H1 (cell line): ENCODE data around the gene SYNPO. TPM values are rescaled to one million over a fixed set of nuclear protein-coding genes. Genes with fewer than 3 reads are reported as not detected.

Experiments used
- CTCF ChIA-PET: fragments of 300-600 bp; sonication (Branson Sonifier 250); formaldehyde crosslinking; loops from one replicate; lab custom pipeline; 2021; ENCODE audit not compliant: partially characterized antibody; lab: Charles Lee
- POLR2A ChIA-PET: fragments of 300-600 bp; sonication (Branson Sonifier 250); formaldehyde crosslinking; loops from one replicate; lab custom pipeline; 2021; ENCODE audit warnings: inconsistent platforms; ENCODE audit not compliant: partially characterized antibody; lab: Charles Lee
- DNase-seq, 2 experiments: peaks; one replicate each; pipeline versions ENCODE4 v3.0.0 to v3.0.0-alpha.2; 2010 to 2022; ENCODE audit warnings: low spot score in 2 of 2, low read depth in 1 of 2, mixed read lengths in 1 of 2
- FAIRE-seq: peaks from 2 replicates; lab custom pipeline; 2011; peaks lifted over from hg19 to GRCh38; lab: Jason Lieb, UNC
- H2AFZ ChIP-seq: 2 replicates; pipeline ENCODE4 v1.8.1; 2012; ENCODE audit warnings: low read length, inconsistent platforms
- H2AK5ac ChIP-seq: 2 replicates; pipeline ENCODE4 v1.6.1; 2013; ENCODE audit warnings: low read depth, low read length
- H2BK120ac ChIP-seq: replicated peaks from 2 replicates; pipeline ENCODE3; 2013; ENCODE audit warnings: low read depth, low read length, inconsistent platforms
- H2BK12ac ChIP-seq: 2 replicates; pipeline ENCODE4 v1.6.1; 2013; ENCODE audit warnings: low read depth, low read length
- H2BK15ac ChIP-seq: 2 replicates; pipeline ENCODE4 v1.6.1; 2013; ENCODE audit warnings: low read length
- H2BK20ac ChIP-seq: 2 replicates; pipeline ENCODE4 v1.6.1; 2013; ENCODE audit warnings: low read length
- H2BK5ac ChIP-seq: 2 replicates; pipeline ENCODE4 v1.6.1; 2013; ENCODE audit warnings: low read depth, low read length
- H3K14ac ChIP-seq: 2 replicates; pipeline ENCODE4 v1.6.1; 2013; ENCODE audit warnings: inconsistent platforms; ENCODE audit not compliant: insufficient read length
- H3K18ac ChIP-seq: 2 replicates; pipeline ENCODE4 v1.6.1; 2013; ENCODE audit warnings: low read length; ENCODE audit errors: extremely low read depth
- H3K23ac ChIP-seq: 2 replicates; pipeline ENCODE4 v1.6.1; 2013; ENCODE audit warnings: inconsistent platforms; ENCODE audit not compliant: insufficient read length
- H3K23me2 ChIP-seq: 2 replicates; pipeline ENCODE4 v1.6.1; 2013; ENCODE audit warnings: low read depth, low read length
- H3K27ac ChIP-seq: 2 replicates; pipeline ENCODE4 v1.6.1; 2011; ENCODE audit warnings: low read depth, low read length, inconsistent platforms
- H3K27me3 ChIP-seq, 4 experiments: replicated peaks in 1 of 4; 1 replicate in 1 of 4; 2 replicates in 3 of 4; pipeline versions ENCODE4 v1.6.1 to v1.8.1; 2011 to 2013; ENCODE audit warnings: low read length in 3 of 4, mild to moderate bottlenecking in 3 of 4, inconsistent platforms in 2 of 4, mixed read lengths in 2 of 4, moderate library complexity in 1 of 4; ENCODE audit not compliant: control insufficient read depth in 3 of 4, insufficient read depth in 3 of 4; ENCODE audit errors: extremely low read depth in 1 of 4
- H3K36me3 ChIP-seq, 4 experiments: 2 replicates each; pipeline versions ENCODE4 v1.6.1 to v1.8.1; 2011 to 2013; ENCODE audit warnings: mild to moderate bottlenecking in 4 of 4, low read length in 3 of 4, moderate library complexity in 2 of 4, control low read depth in 1 of 4, inconsistent platforms in 1 of 4; ENCODE audit not compliant: insufficient read depth in 4 of 4, control insufficient read depth in 2 of 4
- H3K4ac ChIP-seq: replicated peaks from 2 replicates; pipeline ENCODE3; 2013; ENCODE audit warnings: low read length, low read depth, mixed read lengths, inconsistent platforms; ENCODE audit not compliant: insufficient read length
- H3K4me1 ChIP-seq, 4 experiments: replicated peaks in 1 of 4; 1 replicate in 1 of 4; 2 replicates in 3 of 4; pipeline versions ENCODE4 v1.6.1 to v1.8.1; 2011 to 2013; ENCODE audit warnings: low read length in 3 of 4, inconsistent platforms in 2 of 4, mixed read lengths in 1 of 4; ENCODE audit not compliant: insufficient read depth in 4 of 4, control insufficient read depth in 3 of 4
- H3K4me2 ChIP-seq, 2 experiments: 2 replicates each; pipeline versions ENCODE4 v1.6.1 to v1.8.1; 2011 to 2013; ENCODE audit warnings: low read depth in 2 of 2, low read length in 2 of 2, control low read depth in 1 of 2, inconsistent platforms in 1 of 2, mild to moderate bottlenecking in 1 of 2; ENCODE audit not compliant: insufficient read depth in 1 of 2
- H3K4me3 ChIP-seq, 4 experiments: fragments of 200-600, 300-600 bp in 1 of 4; sonication (generic), shearing (Covaris generic), sonication (Bioruptor Twin) in 1 of 4; 2 replicates each; pipeline versions ENCODE4 v1.5.1 to v1.8.1; 2011 to 2016; ENCODE audit warnings: low read length in 4 of 4, low read depth in 3 of 4, control low read depth in 2 of 4, inconsistent platforms in 2 of 4, mild to moderate bottlenecking in 2 of 4, mixed read lengths in 1 of 4, moderate library complexity in 1 of 4; ENCODE audit not compliant: insufficient read depth in 2 of 4; ENCODE audit errors: extremely low read depth in 1 of 4
- H3K56ac ChIP-seq: replicated peaks from 2 replicates; pipeline ENCODE3; 2013; ENCODE audit warnings: low read depth, mild to moderate bottlenecking, mixed read lengths, low read length, inconsistent platforms; ENCODE audit not compliant: insufficient read length
- H3K79me1 ChIP-seq: 2 replicates; pipeline ENCODE4 v1.6.1; 2013; ENCODE audit warnings: low read depth, low read length, control low read depth
- H3K79me2 ChIP-seq, 2 experiments: 2 replicates each; pipeline versions ENCODE4 v1.6.1 to v1.8.1; 2012 to 2013; ENCODE audit warnings: low read length in 2 of 2, mild to moderate bottlenecking in 2 of 2, inconsistent platforms in 1 of 2; ENCODE audit not compliant: insufficient read depth in 2 of 2, control insufficient read depth in 1 of 2
- H3K9ac ChIP-seq, 4 experiments: replicated peaks in 1 of 4; 1 replicate in 1 of 4; 2 replicates in 3 of 4; pipeline versions ENCODE4 v1.6.1 to v1.8.1; 2011 to 2013; ENCODE audit warnings: low read depth in 3 of 4, low read length in 3 of 4, control low read depth in 2 of 4, mild to moderate bottlenecking in 2 of 4, moderate library complexity in 2 of 4, inconsistent platforms in 1 of 4; ENCODE audit errors: extremely low read depth in 1 of 4
- H3K9me3 ChIP-seq, 2 experiments: 2 replicates each; pipeline versions ENCODE4 v1.6.1 to v1.8.1; 2012 to 2013; ENCODE audit warnings: mild to moderate bottlenecking in 2 of 2, moderate library complexity in 2 of 2, control low read depth in 1 of 2, inconsistent platforms in 1 of 2, low read depth in 1 of 2, low read length in 1 of 2, mixed read lengths in 1 of 2; ENCODE audit not compliant: insufficient read depth in 2 of 2
- H4K20me1 ChIP-seq, 2 experiments: replicated peaks in 1 of 2; 2 replicates each; pipeline versions ENCODE3 to v1.8.1; 2011 to 2013; ENCODE audit warnings: inconsistent platforms in 2 of 2, low read length in 2 of 2, mild to moderate bottlenecking in 1 of 2; ENCODE audit not compliant: insufficient read depth in 2 of 2, control insufficient read depth in 1 of 2
- H4K5ac ChIP-seq: 2 replicates; pipeline ENCODE4 v1.6.1; 2013; ENCODE audit warnings: low read length, low read depth, mixed read lengths, inconsistent platforms; ENCODE audit not compliant: insufficient read length
- H4K8ac ChIP-seq: 2 replicates; pipeline ENCODE4 v1.8.0; 2013; ENCODE audit warnings: mild to moderate bottlenecking, moderate library complexity, low read length, inconsistent platforms; ENCODE audit not compliant: insufficient read depth; ENCODE audit errors: extremely low read depth
- H4K91ac ChIP-seq: replicated peaks from 2 replicates; pipeline ENCODE3; 2013; ENCODE audit warnings: low read length, mixed read lengths, inconsistent platforms; ENCODE audit not compliant: insufficient read length
- GABPA ChIP-seq: IDR thresholded peaks from 2 replicates; pipeline ENCODE4 v1.6.1; 2011; ENCODE audit warnings: mild to moderate bottlenecking, low read length, moderate library complexity, borderline replicate concordance; ENCODE audit not compliant: insufficient read depth
- RFX5 ChIP-seq: IDR thresholded peaks from 2 replicates; pipeline ENCODE4 v1.6.1; 2011; ENCODE audit warnings: low read depth, low read length, improper control_type of control experiment, borderline replicate concordance
- SP1 ChIP-seq: IDR thresholded peaks from 2 replicates; pipeline ENCODE4 v1.6.1; 2011; ENCODE audit warnings: low read depth, low read length
- TAF7 ChIP-seq: optimal IDR thresholded peaks from 2 replicates; pipeline ENCODE3; 2011; ENCODE audit warnings: low read depth, mild to moderate bottlenecking, inconsistent platforms, low read length, moderate library complexity, borderline replicate concordance
- TEAD4 ChIP-seq: IDR thresholded peaks from 2 replicates; pipeline ENCODE4 v1.6.1; 2012; ENCODE audit warnings: low read depth, low read length, inconsistent platforms, mixed read lengths
- WGBS, 2 experiments: shearing (Covaris generic) in 1 of 2; methylation state at CpG; one replicate each; pipeline versions ENCODE4 v1.1.6 to v1.1.7; 2013 to 2015; ENCODE audit warnings: low lambda C conversion rate in 2 of 2, mixed read lengths in 2 of 2, inconsistent platforms in 1 of 2, low coverage in 1 of 2, missing lambda C conversion rate in 1 of 2; ENCODE audit not compliant: insufficient replicate concordance in 2 of 2, insufficient coverage in 1 of 2, insufficient read length in 1 of 2; ENCODE audit errors: extremely low coverage in 1 of 2, missing lambda C conversion rate in 1 of 2; 5-methylcytosine and 5-hydroxymethylcytosine counted together
- polyA plus RNA-seq, 7 experiments: library from polyadenylated mRNA; depleted of rRNA in 3 of 7; stranded (reverse) in 5 of 7; unstranded in 2 of 7; fragments of >200 nt in 5 of 7; fragments of 200-250 nt in 2 of 7; gene quantifications; 1 replicate in 5 of 7; 2 replicates in 1 of 7; 4 replicates in 1 of 7; pipeline versions ENCODE4 v1.2.1 to v1.2.3, GENCODE V29; 2011 to 2013; ENCODE audit warnings: missing spikeins in 2 of 7, mixed read lengths in 2 of 7
- total RNA-seq: library from RNA; stranded (reverse); fragmentation: NEBNext Ultra II Directional; extraction: Animal tissue kit (Norgen Biotek cat#: 25700); gene quantifications from 2 replicates; pipeline ENCODE4 v1.2.1, GENCODE V29; 2021

Gene SYNPO
- total and polyA plus RNA-seq, 2 of the 8 experiments (the other 6 are each of a cell fraction or from before 2014, with no cell fraction given), result 2.3 TPM

DNA sequence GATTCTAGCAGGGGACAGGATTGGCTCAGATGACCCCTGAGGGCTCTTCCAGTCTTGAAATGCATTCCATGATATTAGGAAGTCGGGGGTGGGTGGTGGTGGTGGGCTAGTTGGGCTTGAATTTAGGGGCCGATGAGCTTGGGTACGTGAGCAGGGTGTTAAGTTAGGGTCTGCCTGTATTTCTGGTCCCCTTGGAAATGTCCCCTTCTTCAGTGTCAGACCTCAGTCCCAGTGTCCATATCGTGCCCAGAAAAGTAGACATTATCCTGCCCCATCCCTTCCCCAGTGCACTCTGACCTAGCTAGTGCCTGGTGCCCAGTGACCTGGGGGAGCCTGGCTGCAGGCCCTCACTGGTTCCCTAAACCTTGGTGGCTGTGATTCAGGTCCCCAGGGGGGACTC, 17.7 kb downstream of the SYNPO start:
- DNase-seq (no peak), FAIRE-seq (no peak)
- Histone ChIP-seq H3K14ac (no peak overlapping the region), H2AFZ (no peak overlapping the region), H3K4ac (no peak overlapping the region), H2BK12ac (no peak overlapping the region), H2BK20ac (no peak overlapping the region), H3K18ac (no peak overlapping the region), H2BK5ac (no peak overlapping the region), H2AK5ac (no peak overlapping the region), H3K9ac (no peak overlapping the region), H3K4me2 (no peak overlapping the region), H3K79me2 (no peaks in the 10 kb centered on the region), H3K27ac (no peak overlapping the region), H3K36me3 (no peaks in the 10 kb centered on the region), H4K91ac (no peak overlapping the region), H3K4me3 (no peak overlapping the region), H4K8ac (no peak overlapping the region), H4K5ac (no peak overlapping the region), H3K27me3 (no peaks in the 10 kb centered on the region; a peak in 1 of 7 replicates), H3K9me3 (no peaks in the 10 kb centered on the region), H4K20me1 (no peaks in the 10 kb centered on the region), H3K23ac (no peak overlapping the region), H3K23me2 (peaks cover 2% of the 10 kb centered on the region; the same call in 1 of the 2 replicates), H3K56ac (no peak overlapping the region), H2BK15ac (no peak overlapping the region), H2BK120ac (no peak overlapping the region), H3K4me1 (peaks cover 0 to 11% (median 2%) of the 10 kb centered on the region in 4 experiments; a peak in 4 of 7 replicates), H3K79me1 (no peaks in the 10 kb centered on the region)
- TF ChIP-seq TAF7, result no peak
- no peak for TF ChIP-seq RFX5
- no peak for TF ChIP-seq GABPA
- TF ChIP-seq TEAD4, result no peak
- no peak for TF ChIP-seq SP1
- WGBS, 2 experiments, result 96% methylated on average over 4 of the region's 4 CpGs; no CpG with 5 or more reads in 1 of the 2 experiments
- POLR2A ChIA-PET, result interaction anchor here (0.7 to 8.2 kb wide), 3 partner anchors 14 to 208 kb away, joined by 3 to 70 read pairs (median 4); no protein-coding TSS in a partner anchor
- CTCF ChIA-PET, result interaction anchor here (0.8 to 20.1 kb wide), 20 partner anchors 9 to 208 kb away, joined by 3 to 303 read pairs (median 4); partner anchors contain the start of genes RBM22 and SYNPO
